ENCODE results near the gene CHRNB1.

Gene CHRNB1

DNA sequence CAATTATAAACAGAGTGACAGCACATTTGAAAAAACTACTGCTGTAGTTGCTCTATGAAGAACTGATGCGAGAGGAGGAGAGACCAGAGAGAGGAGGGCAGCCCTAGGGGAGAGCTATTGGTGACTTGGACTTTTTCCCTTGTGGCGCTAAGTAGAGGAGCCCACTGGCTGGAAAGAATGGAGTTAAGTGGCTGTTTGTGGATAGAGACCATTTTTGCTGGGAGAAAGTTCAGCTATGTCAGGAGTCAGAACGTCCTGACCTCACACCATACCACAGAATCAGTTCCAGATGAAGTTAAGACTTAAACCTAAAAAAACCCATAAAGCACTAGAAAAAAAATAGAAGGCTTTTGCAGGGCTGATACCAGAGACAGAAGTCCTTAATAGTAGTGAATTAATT, 41.3 kb downstream of the CHRNB1 start:
- DNase-seq = no peak

DNA sequence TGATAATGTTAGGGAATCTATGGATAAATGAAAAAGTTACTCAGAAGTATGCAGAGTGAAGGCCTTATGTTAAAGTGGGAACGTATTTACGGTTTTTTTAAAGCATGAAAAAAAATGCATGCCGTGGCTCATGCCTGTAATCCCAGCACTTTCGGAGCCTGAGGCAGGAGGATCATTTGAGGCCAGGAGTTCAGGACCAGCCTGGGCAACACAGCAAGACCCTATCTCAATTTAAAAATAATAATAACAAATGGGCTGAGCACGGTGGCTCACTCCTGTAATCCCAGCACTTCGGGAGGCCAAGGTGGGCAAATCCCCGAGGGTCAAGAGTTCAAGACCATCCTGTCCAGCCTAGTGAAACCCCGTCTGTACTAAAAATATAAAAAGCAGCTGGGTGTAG, 45.3 kb downstream of the CHRNB1 start:
- DNase-seq = no peak

DNA sequence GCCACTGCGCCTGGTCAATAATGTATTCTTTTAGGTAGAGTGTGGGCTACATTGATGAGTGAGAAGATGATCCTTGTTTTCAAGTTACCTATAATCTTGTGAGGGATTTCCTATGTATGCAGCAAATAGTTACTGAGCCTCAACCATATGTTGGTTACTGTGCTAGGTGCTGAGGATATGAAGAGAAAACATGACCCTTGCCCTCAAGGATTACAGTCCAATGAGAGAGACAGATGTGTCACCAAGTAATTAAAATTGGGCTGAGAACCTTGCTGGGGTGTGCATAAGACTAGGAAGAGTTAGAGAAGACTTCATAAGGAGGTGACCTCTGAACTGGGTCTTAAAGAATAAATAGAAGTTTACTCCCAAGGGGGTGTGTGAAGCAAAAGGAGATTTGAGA, 46.7 kb downstream of the CHRNB1 start:
- DNase-seq = no peak

DNA sequence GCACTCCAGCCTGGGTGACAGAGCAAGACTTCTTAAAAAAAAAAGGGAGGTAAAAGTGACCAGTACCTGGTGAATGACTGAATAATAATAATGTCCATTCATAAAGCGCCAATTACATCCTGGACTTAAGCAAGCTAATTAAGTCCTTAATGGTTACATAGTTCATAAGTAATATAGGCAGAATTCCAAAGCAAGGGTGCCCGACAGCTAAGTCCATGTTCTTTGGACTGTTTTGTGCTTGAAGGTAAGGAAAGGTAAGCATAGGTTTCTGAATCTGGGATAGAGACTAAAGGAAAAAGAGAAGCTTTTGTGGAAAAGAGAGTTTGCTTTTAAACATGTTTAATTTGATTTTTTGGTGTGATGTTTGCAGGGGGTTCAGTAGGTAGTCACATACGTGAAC, 49.1 kb downstream of the CHRNB1 start:
- no peak for DNase-seq

DNA sequence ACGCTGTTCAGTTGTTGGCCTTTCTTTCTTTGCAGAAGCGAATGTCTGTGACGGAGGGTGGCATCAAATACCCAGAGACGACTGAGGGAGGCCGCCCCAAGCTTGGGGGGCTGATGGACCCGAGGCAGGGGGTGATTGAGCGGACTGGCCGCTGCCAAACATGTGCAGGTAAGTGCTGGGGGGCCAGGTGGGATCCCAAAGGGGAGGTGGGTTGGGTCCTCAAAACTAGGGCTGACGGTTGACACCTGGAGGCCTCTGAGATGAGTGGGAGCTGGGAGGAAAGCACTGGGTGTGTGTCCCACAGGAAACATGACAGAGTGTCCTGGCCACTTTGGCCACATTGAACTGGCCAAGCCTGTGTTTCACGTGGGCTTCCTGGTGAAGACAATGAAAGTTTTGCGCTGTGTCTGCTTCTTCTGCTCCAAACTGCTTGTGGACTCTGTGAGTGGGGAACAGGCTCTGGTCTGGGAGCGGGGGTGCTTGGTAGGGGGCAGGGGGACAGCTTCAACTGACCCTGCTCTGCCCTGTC, 51.1 kb downstream of the CHRNB1 start:
- no peak for DNase-seq

DNA sequence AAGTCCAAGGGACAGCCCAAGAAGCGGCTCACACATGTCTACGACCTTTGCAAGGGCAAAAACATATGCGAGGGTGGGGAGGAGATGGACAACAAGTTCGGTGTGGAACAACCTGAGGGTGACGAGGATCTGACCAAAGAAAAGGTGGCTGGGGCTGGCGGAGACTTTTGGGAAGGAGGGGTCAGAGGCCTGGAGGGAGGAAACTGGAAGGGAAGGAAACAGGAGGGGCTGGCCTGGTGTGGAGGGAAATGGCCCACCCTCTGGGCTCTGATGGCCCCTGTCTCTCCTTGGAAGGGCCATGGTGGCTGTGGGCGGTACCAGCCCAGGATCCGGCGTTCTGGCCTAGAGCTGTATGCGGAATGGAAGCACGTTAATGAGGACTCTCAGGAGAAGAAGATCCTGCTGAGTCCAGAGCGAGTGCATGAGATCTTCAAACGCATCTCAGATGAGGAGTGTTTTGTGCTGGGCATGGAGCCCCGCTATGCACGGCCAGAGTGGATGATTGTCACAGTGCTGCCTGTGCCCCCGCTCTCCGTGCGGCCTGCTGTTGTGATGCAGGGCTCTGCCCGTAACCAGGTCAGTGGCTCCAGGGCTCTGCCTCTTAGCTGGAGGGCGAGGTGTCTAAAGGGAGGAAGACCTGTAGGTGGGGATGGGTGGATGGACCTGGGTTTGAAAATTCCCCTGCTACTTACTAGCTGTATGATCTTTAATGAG, 51.8 kb downstream of the CHRNB1 start:
- DNase-seq = no peak

DNA sequence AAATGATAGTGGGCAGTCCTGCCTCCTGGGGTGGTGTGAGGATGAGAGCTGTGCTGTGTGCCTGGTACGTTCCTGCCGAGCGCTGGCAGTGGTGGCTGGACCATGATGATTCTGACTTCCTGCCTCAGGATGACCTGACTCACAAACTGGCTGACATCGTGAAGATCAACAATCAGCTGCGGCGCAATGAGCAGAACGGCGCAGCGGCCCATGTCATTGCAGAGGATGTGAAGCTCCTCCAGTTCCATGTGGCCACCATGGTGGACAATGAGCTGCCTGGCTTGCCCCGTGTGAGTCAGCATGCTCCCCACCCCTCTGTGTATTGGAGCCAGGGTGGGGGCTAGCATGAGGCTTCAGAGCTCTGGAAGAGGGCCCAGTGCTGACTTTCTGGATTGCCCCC, 52.4 kb downstream of the CHRNB1 start:
- DNase-seq = no peak

DNA sequence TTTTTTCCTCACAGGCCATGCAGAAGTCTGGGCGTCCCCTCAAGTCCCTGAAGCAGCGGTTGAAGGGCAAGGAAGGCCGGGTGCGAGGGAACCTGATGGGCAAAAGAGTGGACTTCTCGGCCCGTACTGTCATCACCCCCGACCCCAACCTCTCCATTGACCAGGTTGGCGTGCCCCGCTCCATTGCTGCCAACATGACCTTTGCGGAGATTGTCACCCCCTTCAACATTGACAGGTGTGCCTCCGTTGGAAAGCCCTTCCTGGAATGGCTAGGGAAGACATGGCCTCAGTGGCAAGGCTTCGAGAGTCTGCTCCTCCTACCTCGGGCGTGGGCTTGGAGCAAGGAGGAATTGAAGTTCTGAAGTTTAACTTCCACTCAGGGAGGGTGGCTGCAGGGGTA, 52.8 kb downstream of the CHRNB1 start:
- DNase-seq = no peak

DNA sequence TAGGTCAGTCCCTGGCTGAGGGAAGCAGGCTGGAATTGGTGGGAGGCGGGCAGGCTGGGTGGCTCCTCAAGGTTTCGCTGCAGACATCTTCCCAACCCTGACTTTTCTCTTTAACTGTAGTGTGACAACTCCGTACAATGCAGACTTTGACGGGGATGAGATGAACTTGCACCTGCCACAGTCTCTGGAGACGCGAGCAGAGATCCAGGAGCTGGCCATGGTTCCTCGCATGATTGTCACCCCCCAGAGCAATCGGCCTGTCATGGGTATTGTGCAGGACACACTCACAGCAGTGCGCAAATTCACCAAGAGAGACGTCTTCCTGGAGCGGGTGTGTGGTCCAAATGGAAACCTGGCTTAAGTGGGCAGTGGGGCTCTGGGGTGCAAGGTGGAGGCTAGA, 54.3 kb downstream of the CHRNB1 start:
- DNase-seq = no peak

DNA sequence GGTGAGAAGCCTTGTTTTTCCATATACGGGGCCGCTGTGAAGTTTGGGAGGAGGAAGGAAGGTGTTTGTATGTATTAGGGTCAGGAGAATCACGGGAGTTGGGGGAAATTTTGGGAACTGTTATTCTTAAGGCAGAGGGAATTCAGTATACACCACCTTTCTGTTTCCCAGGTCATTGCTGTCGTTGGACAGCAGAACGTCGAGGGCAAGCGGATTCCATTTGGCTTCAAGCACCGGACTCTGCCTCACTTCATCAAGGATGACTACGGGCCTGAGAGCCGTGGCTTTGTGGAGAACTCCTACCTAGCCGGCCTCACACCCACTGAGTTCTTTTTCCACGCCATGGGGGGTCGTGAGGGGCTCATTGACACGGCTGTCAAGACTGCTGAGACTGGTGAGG, 56.9 kb downstream of the CHRNB1 start:
- no peak for DNase-seq

DNA sequence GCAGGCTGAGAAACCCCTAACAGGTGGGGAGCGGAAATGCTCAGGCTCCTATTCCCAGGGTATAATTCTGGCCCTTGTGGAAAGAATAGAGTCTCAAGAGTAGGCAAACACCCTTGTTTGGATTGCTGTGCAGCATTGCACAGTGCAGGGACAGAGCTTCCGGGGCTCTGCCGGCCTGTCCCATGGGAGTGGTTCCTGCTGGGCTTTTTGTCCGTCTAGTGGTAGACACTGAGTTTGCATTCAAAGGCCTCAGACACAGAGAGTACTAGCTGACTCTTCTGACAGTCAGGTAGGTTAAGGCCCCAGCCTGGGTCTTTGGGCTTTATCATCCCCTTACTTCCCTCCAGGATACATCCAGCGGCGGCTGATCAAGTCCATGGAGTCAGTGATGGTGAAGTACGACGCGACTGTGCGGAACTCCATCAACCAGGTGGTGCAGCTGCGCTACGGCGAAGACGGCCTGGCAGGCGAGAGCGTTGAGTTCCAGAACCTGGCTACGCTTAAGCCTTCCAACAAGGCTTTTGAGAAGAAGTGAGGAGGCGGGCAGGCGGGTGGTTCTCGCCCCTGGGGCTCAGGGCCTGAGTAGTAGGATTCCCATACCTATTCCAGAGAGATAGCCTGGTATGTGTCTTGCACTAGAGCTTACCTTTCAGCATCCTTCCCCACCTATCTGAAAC, 57.4 kb downstream of the CHRNB1 start:
- no peak for DNase-seq

DNA sequence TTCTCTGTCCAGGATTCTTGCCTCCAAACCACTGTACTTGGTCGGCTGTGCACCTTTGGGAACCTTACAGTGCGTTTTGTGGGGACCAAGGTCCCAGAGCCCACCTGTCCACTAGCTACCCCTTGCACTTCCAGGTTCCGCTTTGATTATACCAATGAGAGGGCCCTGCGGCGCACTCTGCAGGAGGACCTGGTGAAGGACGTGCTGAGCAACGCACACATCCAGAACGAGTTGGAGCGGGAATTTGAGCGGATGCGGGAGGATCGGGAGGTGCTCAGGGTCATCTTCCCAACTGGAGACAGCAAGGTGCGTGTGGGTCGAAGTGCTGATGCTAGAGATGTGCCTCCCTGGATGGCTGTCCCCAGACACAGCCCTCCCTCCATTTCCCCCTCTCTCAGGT, 58.1 kb downstream of the CHRNB1 start:
- no peak for DNase-seq

DNA sequence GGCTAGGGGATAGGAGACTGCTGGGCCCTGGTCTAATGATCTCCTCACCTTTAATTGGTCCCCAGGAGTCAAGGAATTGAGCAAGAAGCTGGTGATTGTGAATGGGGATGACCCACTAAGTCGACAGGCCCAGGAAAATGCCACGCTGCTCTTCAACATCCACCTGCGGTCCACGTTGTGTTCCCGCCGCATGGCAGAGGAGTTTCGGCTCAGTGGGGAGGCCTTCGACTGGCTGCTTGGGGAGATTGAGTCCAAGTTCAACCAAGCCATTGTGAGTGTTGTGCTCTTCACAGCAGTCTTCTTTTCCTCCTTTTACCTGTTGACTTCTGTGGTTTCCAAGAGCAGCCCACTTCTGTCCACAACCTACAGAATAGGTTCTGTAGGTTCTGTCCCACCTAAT, 58.7 kb downstream of the CHRNB1 start:
- no peak for DNase-seq

Measured in NCI-H226 (cell line).